ENCODE results near the gene ZNF639. TPM values are rescaled to one million over a fixed set of nuclear protein-coding genes. Genes with fewer than 3 reads are reported as not detected.

Gene ZNF639
- total RNA-seq, 4 donors from 2014 or later = 9.0 to 42.1 (median 21.9) TPM

- 93 to 95% methylated on average over 1 of the region's 1 CpG for WGBS, 2 donors (ENCODE audit: low coverage in 1 of 2)
- Histone ChIP-seq H3K4me1 (no peaks in the 10 kb centered on the region), H3K9me3 (no peaks in the 10 kb centered on the region), H3K27ac (no peak overlapping the region), H3K27me3 (no peaks in the 10 kb centered on the region), H3K36me3 (no peaks in the 10 kb centered on the region), H3K4me3 (no peak overlapping the region)
- TF ChIP-seq POLR2A (IDR thresholded peaks at IDR 0.05) = no peak
- TF ChIP-seq EP300 (IDR thresholded peaks at IDR 0.05; ENCODE audit: low read depth) = no peak
- no peak for TF ChIP-seq POLR2AphosphoS5 (IDR thresholded peaks at IDR 0.05)
- no peak for TF ChIP-seq CTCF (IDR thresholded peaks at IDR 0.05)
- DNase-seq = no peak
- in situ Hi-C loops (cut with MboI; ENCODE audit: low pct_ligation_motif_present in 1 of 4, low pct_unique_long_range_greater_than_20kb in 1 of 4, low sequenced_read_pairs in 3 of 4) = no loop called here
- intact Hi-C loops (cut with DNase I; ENCODE audit: low total_unique reads) = no loop called here
Measured at GRCh38 chr3:179278151-179278550, 44.7 kb upstream of the ZNF639 start.

- no peaks in the 10 kb centered on the region for H3K9me3 ChIP-seq
- DNase-seq = no peak
- intact Hi-C loops (cut with DNase I; ENCODE audit: low total_unique reads) (no loop called here), in situ Hi-C loops (cut with MboI; ENCODE audit: low pct_ligation_motif_present in 1 of 4, low pct_unique_long_range_greater_than_20kb in 1 of 4, low sequenced_read_pairs in 3 of 4) (no loop called here)
- WGBS, 2 donors (ENCODE audit: low coverage in 1 of 2) = 64 to 77% methylated on average over 4 of the region's 4 CpGs
- H3K27ac ChIP-seq = no peak overlapping the region
- H3K4me1 ChIP-seq = no peaks in the 10 kb centered on the region
- H3K27me3 ChIP-seq = no peaks in the 10 kb centered on the region
- H3K4me3 ChIP-seq = no peak overlapping the region
- no peaks in the 10 kb centered on the region for H3K36me3 ChIP-seq
- no peak for TF ChIP-seq POLR2A (IDR thresholded peaks at IDR 0.05)
- no peak for TF ChIP-seq CTCF (IDR thresholded peaks at IDR 0.05)
- no peak for TF ChIP-seq EP300 (IDR thresholded peaks at IDR 0.05; ENCODE audit: low read depth)
- TF ChIP-seq POLR2AphosphoS5 (IDR thresholded peaks at IDR 0.05) = no peak
Measured at GRCh38 chr3:179278932-179279693, 43.7 kb upstream of the ZNF639 start.

- H3K4me1 ChIP-seq = no peaks in the 10 kb centered on the region
- no peaks in the 10 kb centered on the region for H3K36me3 ChIP-seq
- H3K27me3 ChIP-seq = no peaks in the 10 kb centered on the region
- no peak overlapping the region for H3K4me3 ChIP-seq
- no peak overlapping the region for H3K27ac ChIP-seq
- intact Hi-C loops (cut with DNase I; ENCODE audit: low total_unique reads) (no loop called here), in situ Hi-C loops (cut with MboI; ENCODE audit: low pct_ligation_motif_present in 1 of 4, low pct_unique_long_range_greater_than_20kb in 1 of 4, low sequenced_read_pairs in 3 of 4) (no loop called here)
- TF ChIP-seq CTCF (IDR thresholded peaks at IDR 0.05) (no peak), EP300 (IDR thresholded peaks at IDR 0.05; ENCODE audit: low read depth) (no peak), POLR2AphosphoS5 (IDR thresholded peaks at IDR 0.05) (no peak), POLR2A (IDR thresholded peaks at IDR 0.05) (no peak)
- DNase-seq = no peak
- WGBS, 2 donors (ENCODE audit: low coverage in 1 of 2) = 80 to 88% methylated on average over 1 of the region's 1 CpG
- no peaks in the 10 kb centered on the region for H3K9me3 ChIP-seq
Measured at GRCh38 chr3:179279837-179280236, 43.0 kb upstream of the ZNF639 start.

- intact Hi-C loops (cut with DNase I; ENCODE audit: low total_unique reads) (no loop called here), in situ Hi-C loops (cut with MboI; ENCODE audit: low pct_ligation_motif_present in 1 of 4, low pct_unique_long_range_greater_than_20kb in 1 of 4, low sequenced_read_pairs in 3 of 4) (no loop called here)
- H3K36me3 ChIP-seq = no peaks in the 10 kb centered on the region
- H3K27me3 ChIP-seq = no peaks in the 10 kb centered on the region
- no peak for DNase-seq
- H3K9me3 ChIP-seq = no peaks in the 10 kb centered on the region
- TF ChIP-seq EP300 (IDR thresholded peaks at IDR 0.05; ENCODE audit: low read depth) (no peak), CTCF (IDR thresholded peaks at IDR 0.05) (no peak), POLR2A (IDR thresholded peaks at IDR 0.05) (no peak), POLR2AphosphoS5 (IDR thresholded peaks at IDR 0.05) (no peak)
- no peaks in the 10 kb centered on the region for H3K4me1 ChIP-seq
- no peak overlapping the region for H3K27ac ChIP-seq
- H3K4me3 ChIP-seq = no peak overlapping the region
- WGBS, 2 donors (ENCODE audit: low coverage in 1 of 2) = 85 to 87% methylated on average over 3 of the region's 3 CpGs
Measured at GRCh38 chr3:179281825-179282224, 41.0 kb upstream of the ZNF639 start.
